CD8-positive, alpha-beta memory T cell (primary cell): ENCODE measurements around the gene PSMG1. TPM values are rescaled to one million over a fixed set of nuclear protein-coding genes. Genes with fewer than 3 reads are reported as not detected.

ENCODE experiments used
- CTCF ChIA-PET: fragments of 350-600 bp; sonication (Branson Sonifier 250); formaldehyde crosslinking; loops from one replicate; lab custom pipeline; 2021; ENCODE audit warnings: antibody characterized with exemption; lab: Charles Lee
- POLR2A ChIA-PET: fragments of 350-600 bp; sonication (Branson Sonifier 250); formaldehyde crosslinking; loops from one replicate; lab custom pipeline; 2021; ENCODE audit warnings: antibody characterized with exemption; lab: Charles Lee
- DNase-seq, 5 donors: peaks; one replicate each; pipeline versions ENCODE4 v3.0.0 to v3.0.0-alpha.2; 2020 to 2022; ENCODE audit warnings: mixed read lengths in 1 of 5
- H3K27ac ChIP-seq: one replicate; pipeline ENCODE4 v1.7.0; 2013; ENCODE audit warnings: low read depth, mild to moderate bottlenecking, low read length, moderate library complexity
- H3K27me3 ChIP-seq: 2 replicates; pipeline ENCODE4 v1.7.0; 2013; ENCODE audit warnings: low read length, mild to moderate bottlenecking; ENCODE audit not compliant: insufficient read depth, poor library complexity, severe bottlenecking
- H3K36me3 ChIP-seq: 2 replicates; pipeline ENCODE4 v1.7.0; 2013; ENCODE audit warnings: mild to moderate bottlenecking, low read length, moderate library complexity; ENCODE audit not compliant: insufficient read depth
- H3K4me1 ChIP-seq: 2 replicates; pipeline ENCODE4 v1.7.0; 2013; ENCODE audit warnings: mild to moderate bottlenecking, low read length, moderate library complexity; ENCODE audit not compliant: insufficient read depth
- H3K4me3 ChIP-seq: 2 replicates; pipeline ENCODE4 v1.7.0; 2013; ENCODE audit warnings: mild to moderate bottlenecking, low read length
- H3K9me3 ChIP-seq: 2 replicates; pipeline ENCODE4 v1.7.0; 2013; ENCODE audit warnings: mild to moderate bottlenecking, low read length
- H3K27ac Mint-ChIP-seq, 8 donors: one replicate each; pipeline ENCODE4 v1.8.0; 2020 to 2021; ENCODE audit warnings: mixed read lengths in 8 of 8, mild to moderate bottlenecking in 6 of 8, inconsistent platforms in 3 of 8, moderate library complexity in 3 of 8
- H3K27me3 Mint-ChIP-seq, 2 donors: one replicate each; pipeline ENCODE4 v1.8.0; 2020 to 2021; ENCODE audit warnings: mixed read lengths in 2 of 2, mild to moderate bottlenecking in 1 of 2, moderate library complexity in 1 of 2
- H3K36me3 Mint-ChIP-seq, 3 donors: one replicate each; pipeline ENCODE4 v1.8.0; 2020 to 2021; ENCODE audit warnings: mixed read lengths in 3 of 3, inconsistent platforms in 1 of 3, mild to moderate bottlenecking in 1 of 3
- H3K4me1 Mint-ChIP-seq, 3 donors: one replicate each; pipeline ENCODE4 v1.8.0; 2020 to 2021; ENCODE audit warnings: mixed read lengths in 3 of 3, inconsistent platforms in 1 of 3, mild to moderate bottlenecking in 1 of 3
- H3K4me3 Mint-ChIP-seq, 7 donors: one replicate each; pipeline ENCODE4 v1.8.0; 2020 to 2021; ENCODE audit warnings: mixed read lengths in 7 of 7, mild to moderate bottlenecking in 6 of 7, moderate library complexity in 4 of 7, inconsistent platforms in 2 of 7
- H3K9me3 Mint-ChIP-seq, 5 donors: one replicate each; pipeline ENCODE4 v1.8.0; 2020 to 2022; ENCODE audit warnings: mixed read lengths in 5 of 5, mild to moderate bottlenecking in 3 of 5, moderate library complexity in 2 of 5, inconsistent platforms in 1 of 5
- polyA plus RNA-seq: library from polyadenylated mRNA; unstranded; fragments of 300-500 nt; fragmentation: Illumina TruSeq; gene quantifications from one replicate; pipeline ENCODE4 v1.2.3, GENCODE V29; 2021
- total RNA-seq, 2 experiments: library from RNA; stranded (reverse); gene quantifications; one replicate each; pipeline ENCODE4 v1.2.3, GENCODE V29; 2021

PSMG1 gene
- total and polyA plus RNA-seq, 3 experiments from 2014 or later, result 37.2 to 105 (median 102) TPM

- no peak overlapping the region for H3K27ac Mint-ChIP-seq
- no peaks in the 10 kb centered on the region for H3K9me3 Mint-ChIP-seq
- no peak for DNase-seq
- Histone ChIP-seq H3K4me3 (no peak overlapping the region), H3K4me1 (peaks cover 24% of the 10 kb centered on the region), H3K27me3 (no peaks in the 10 kb centered on the region), H3K27ac (no peak overlapping the region), H3K9me3 (no peaks in the 10 kb centered on the region), H3K36me3 (peaks cover 13% of the 10 kb centered on the region)
- peaks cover 8 to 56% (median 22%) of the 10 kb centered on the region in 3 donors for H3K36me3 Mint-ChIP-seq
- ChIA-PET POLR2A (no interaction called here), CTCF (no interaction called here)
- no peak overlapping the region for H3K4me3 Mint-ChIP-seq
- no peaks in the 10 kb centered on the region for H3K27me3 Mint-ChIP-seq
- peaks cover 29 to 41% (median 31%) of the 10 kb centered on the region in 3 donors for H3K4me1 Mint-ChIP-seq
Observed at GRCh38 chr21:39178421-39178820, 4.8 kb downstream of the PSMG1 start.

- Histone ChIP-seq H3K27ac (no peak overlapping the region), H3K9me3 (no peaks in the 10 kb centered on the region), H3K27me3 (no peaks in the 10 kb centered on the region), H3K4me1 (peaks cover 10% of the 10 kb centered on the region), H3K4me3 (no peak overlapping the region), H3K36me3 (peaks cover 13% of the 10 kb centered on the region)
- H3K9me3 Mint-ChIP-seq, result no peaks in the 10 kb centered on the region
- H3K4me3 Mint-ChIP-seq, result no peak overlapping the region
- peaks cover 13 to 62% (median 26%) of the 10 kb centered on the region in 3 donors for H3K36me3 Mint-ChIP-seq
- peaks cover 15 to 26% (median 16%) of the 10 kb centered on the region in 3 donors for H3K4me1 Mint-ChIP-seq
- POLR2A ChIA-PET, result no interaction called here
- CTCF ChIA-PET, result interaction anchor here (0.9 kb wide), 1 partner anchor 440 kb away, joined by 3 read pairs; no protein-coding TSS in a partner anchor
- H3K27me3 Mint-ChIP-seq, result no peaks in the 10 kb centered on the region
- DNase-seq, result no peak
- peak overlapping the region in 1 of 8 donors; percentile 32 for H3K27ac Mint-ChIP-seq
Observed at GRCh38 chr21:39176271-39176709, 7.0 kb downstream of the PSMG1 start.

DNA sequence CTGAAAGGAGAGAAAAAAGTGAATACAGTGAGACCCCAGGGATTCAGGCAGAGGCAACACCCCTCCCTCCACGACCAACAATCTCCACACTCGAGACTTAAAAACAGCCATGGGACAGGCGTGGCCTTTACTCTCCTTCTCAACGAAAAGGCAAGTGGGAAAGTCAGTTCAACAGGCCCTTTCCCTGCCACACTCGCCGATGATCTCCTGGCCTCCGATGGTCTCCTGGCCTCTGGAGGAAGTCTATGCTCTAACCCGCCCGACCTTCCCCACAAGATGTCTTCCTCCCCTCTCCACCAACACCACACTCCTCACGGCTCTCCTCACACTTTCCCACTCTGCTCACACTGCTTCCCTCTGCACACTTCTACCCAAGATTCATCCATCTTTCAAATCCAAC, 7.6 kb downstream of the PSMG1 start:
- H3K36me3 ChIP-seq, result peaks cover 13% of the 10 kb centered on the region
- Mint-ChIP-seq H3K27me3 (no peaks in the 10 kb centered on the region), H3K36me3 (peaks cover 14 to 66% (median 29%) of the 10 kb centered on the region in 3 donors), H3K9me3 (no peaks in the 10 kb centered on the region), H3K4me3 (no peak overlapping the region), H3K27ac (peak overlapping the region in 3 of 8 donors; percentile 6 to 62 (median 12)), H3K4me1 (peaks cover 12 to 23% (median 15%) of the 10 kb centered on the region in 3 donors)
- H3K4me3 ChIP-seq, result no peak overlapping the region
- H3K4me1 ChIP-seq, result peaks cover 4% of the 10 kb centered on the region
- ChIA-PET CTCF (no interaction called here), POLR2A (no interaction called here)
- H3K27me3 ChIP-seq, result no peaks in the 10 kb centered on the region
- no peak overlapping the region for H3K27ac ChIP-seq
- DNase-seq, result no peak
- H3K9me3 ChIP-seq, result no peaks in the 10 kb centered on the region

DNA sequence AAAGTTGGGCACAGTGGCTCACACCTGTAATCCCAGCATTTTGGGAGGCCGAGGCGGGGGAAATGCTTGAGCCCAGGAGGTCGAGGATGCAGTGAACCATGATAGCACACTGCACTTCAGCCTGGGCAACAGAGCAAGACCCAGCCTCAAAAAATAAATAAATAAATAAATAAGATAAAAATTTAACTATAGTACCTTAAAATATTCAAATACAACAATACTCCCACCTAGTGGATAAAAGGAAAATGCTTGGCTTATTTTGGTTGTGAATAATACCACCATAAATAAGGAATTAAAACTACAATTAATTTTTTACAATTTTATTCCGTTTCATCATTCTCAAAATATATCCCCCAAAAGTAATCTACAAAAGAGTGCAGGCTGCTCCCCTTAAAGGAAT, 8.1 kb downstream of the PSMG1 start:
- Histone ChIP-seq H3K4me1 (no peaks in the 10 kb centered on the region), H3K27ac (no peak overlapping the region), H3K4me3 (no peak overlapping the region), H3K9me3 (no peaks in the 10 kb centered on the region), H3K36me3 (peaks cover 8% of the 10 kb centered on the region), H3K27me3 (no peaks in the 10 kb centered on the region)
- DNase-seq, result no peak
- H3K4me3 Mint-ChIP-seq, result no peak overlapping the region
- peak overlapping the region in 1 of 8 donors; percentile 62 for H3K27ac Mint-ChIP-seq
- peaks cover 8 to 18% (median 10%) of the 10 kb centered on the region in 3 donors for H3K4me1 Mint-ChIP-seq
- CTCF ChIA-PET, result interaction anchor here (1.2 kb wide), 1 partner anchor 9 kb away, joined by 3 read pairs; the partner anchor contains the start of gene PSMG1
- no peaks in the 10 kb centered on the region for H3K27me3 Mint-ChIP-seq
- POLR2A ChIA-PET, result no interaction called here
- H3K36me3 Mint-ChIP-seq, result peaks cover 17 to 66% (median 27%) of the 10 kb centered on the region in 3 donors
- no peaks in the 10 kb centered on the region for H3K9me3 Mint-ChIP-seq

GRCh38 chr21:39173716-39174680, 9.3 kb downstream of the PSMG1 start:
- no peaks in the 10 kb centered on the region for H3K4me1 ChIP-seq
- Mint-ChIP-seq H3K4me3 (no peak overlapping the region), H3K27me3 (no peaks in the 10 kb centered on the region), H3K9me3 (no peaks in the 10 kb centered on the region), H3K27ac (peak overlapping the region in 1 of 8 donors; percentile 19), H3K4me1 (peaks cover 2 to 13% (median 3%) of the 10 kb centered on the region in 3 donors), H3K36me3 (peaks cover 17 to 57% (median 22%) of the 10 kb centered on the region in 3 donors)
- peaks cover 5% of the 10 kb centered on the region for H3K36me3 ChIP-seq
- no peaks in the 10 kb centered on the region for H3K27me3 ChIP-seq
- ChIA-PET CTCF (interaction anchor here (1.2 kb wide), 1 partner anchor 10 kb away, joined by 3 read pairs; the partner anchor contains the start of gene PSMG1), POLR2A (no interaction called here)
- no peaks in the 10 kb centered on the region for H3K9me3 ChIP-seq
- H3K4me3 ChIP-seq, result no peak overlapping the region
- H3K27ac ChIP-seq, result no peak overlapping the region
- DNase-seq, result no peak

- H3K4me3 ChIP-seq, result no peak overlapping the region
- H3K27ac ChIP-seq, result no peak overlapping the region
- peaks cover 9 to 34% (median 16%) of the 10 kb centered on the region in 3 donors for H3K36me3 Mint-ChIP-seq
- no peak overlapping the region for H3K4me3 Mint-ChIP-seq
- no peaks in the 10 kb centered on the region for H3K27me3 ChIP-seq
- ChIA-PET POLR2A (no interaction called here), CTCF (no interaction called here)
- H3K9me3 Mint-ChIP-seq, result peaks cover 0 to 5% (median 3%) of the 10 kb centered on the region in 5 donors
- DNase-seq, result no peak
- H3K9me3 ChIP-seq, result no peaks in the 10 kb centered on the region
- no peaks in the 10 kb centered on the region for H3K4me1 Mint-ChIP-seq
- no peaks in the 10 kb centered on the region for H3K4me1 ChIP-seq
- H3K27ac Mint-ChIP-seq, result no peak overlapping the region
- peaks cover 4 to 6% of the 10 kb centered on the region in 2 donors for H3K27me3 Mint-ChIP-seq
- no peaks in the 10 kb centered on the region for H3K36me3 ChIP-seq
Observed at GRCh38 chr21:39169906-39170305, 13.3 kb downstream of the PSMG1 start.

DNA sequence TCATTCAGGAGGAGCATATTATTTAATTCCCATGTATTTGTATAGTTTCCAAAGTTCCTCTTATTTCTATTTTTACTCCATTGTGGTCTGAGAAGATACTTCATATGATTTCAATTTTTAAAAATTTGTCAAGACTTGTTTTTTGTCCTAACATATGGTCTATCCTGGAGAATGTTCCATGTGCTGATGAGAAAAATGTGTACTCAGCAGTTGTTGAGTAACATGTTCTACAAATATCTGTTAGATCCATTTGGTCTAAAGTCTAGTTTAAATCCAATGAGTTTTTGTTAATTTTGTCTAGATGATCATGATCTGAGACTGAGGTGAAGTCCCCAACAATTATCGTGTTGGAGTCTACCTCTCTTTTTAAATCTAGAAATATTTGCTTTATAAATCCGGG, 14.5 kb downstream of the PSMG1 start:
- Mint-ChIP-seq H3K4me3 (no peak overlapping the region), H3K27ac (no peak overlapping the region), H3K27me3 (peaks cover 4 to 12% of the 10 kb centered on the region in 2 donors), H3K9me3 (peaks cover 0 to 16% (median 11%) of the 10 kb centered on the region in 5 donors), H3K4me1 (no peaks in the 10 kb centered on the region), H3K36me3 (peaks cover 11 to 25% (median 12%) of the 10 kb centered on the region in 3 donors)
- no peaks in the 10 kb centered on the region for H3K4me1 ChIP-seq
- H3K9me3 ChIP-seq, result no peaks in the 10 kb centered on the region
- no peak overlapping the region for H3K4me3 ChIP-seq
- POLR2A ChIA-PET, result no interaction called here
- no peak for DNase-seq
- H3K36me3 ChIP-seq, result no peaks in the 10 kb centered on the region
- H3K27ac ChIP-seq, result no peak overlapping the region
- H3K27me3 ChIP-seq, result no peaks in the 10 kb centered on the region
- CTCF ChIA-PET, result no interaction called here

GRCh38 chr21:39164523-39164922, 18.7 kb downstream of the PSMG1 start:
- H3K27me3 ChIP-seq, result no peaks in the 10 kb centered on the region
- POLR2A ChIA-PET, result no interaction called here
- H3K4me1 ChIP-seq, result no peaks in the 10 kb centered on the region
- H3K4me3 ChIP-seq, result no peak overlapping the region
- H3K4me1 Mint-ChIP-seq, result no peaks in the 10 kb centered on the region
- CTCF ChIA-PET, result no interaction called here
- no peaks in the 10 kb centered on the region for H3K36me3 ChIP-seq
- peaks cover 0 to 7% (median 2%) of the 10 kb centered on the region in 3 donors for H3K36me3 Mint-ChIP-seq
- peaks cover 5 to 20% (median 17%) of the 10 kb centered on the region in 5 donors for H3K9me3 Mint-ChIP-seq
- no peak overlapping the region for H3K27ac ChIP-seq
- no peaks in the 10 kb centered on the region for H3K9me3 ChIP-seq
- no peak overlapping the region for H3K27ac Mint-ChIP-seq
- H3K4me3 Mint-ChIP-seq, result no peak overlapping the region
- H3K27me3 Mint-ChIP-seq, result peaks cover 7 to 22% of the 10 kb centered on the region in 2 donors
- DNase-seq, result no peak
